ENCODE results near the gene GIMAP6. TPM values are rescaled to one million over a fixed set of nuclear protein-coding genes. Genes with fewer than 3 reads are reported as not detected.

Gene GIMAP6
- polyA plus RNA-seq, result not detected in 2 replicates

GRCh38 chr7:150631866-150632864 lies at the start of gene GIMAP6:
TSS of gene GIMAP6 (minus strand) at chr7:150632385. CDS start at chr7:150630142, 2,243 bp downstream.

Other genes starting within 250 kb of the GIMAP6 start
- 0.38 TPM in 1 of 2 replicates, not detected in the other for gene GIMAP8, start 181.8 kb downstream of the GIMAP6 start, polyA plus RNA-seq
- 0.25 and 1.0 TPM in 2 replicates for gene GIMAP7, start 117.5 kb downstream of the GIMAP6 start, polyA plus RNA-seq
- 0.19 TPM in 1 of 2 replicates, not detected in the other for gene GIMAP4, start 65.0 kb downstream of the GIMAP6 start, polyA plus RNA-seq
- 0.50 and 1.0 TPM in 2 replicates for gene GIMAP2, start 53.3 kb upstream of the GIMAP6 start, polyA plus RNA-seq
- gene GIMAP1, start 84.2 kb upstream of the GIMAP6 start, polyA plus RNA-seq, result not detected in 2 replicates
- gene GIMAP5, start 105.0 kb upstream of the GIMAP6 start, polyA plus RNA-seq, result 1.3 TPM in 1 of 2 replicates, not detected in the other
- gene TMEM176B, start 168.0 kb upstream of the GIMAP6 start, polyA plus RNA-seq, result 2.5 TPM in 1 of 2 replicates, not detected in the other
- gene TMEM176A, start 168.4 kb upstream of the GIMAP6 start, polyA plus RNA-seq, result 1.2 TPM in 1 of 2 replicates, not detected in the other
- not detected in 2 replicates for gene AOC1, start 220.1 kb upstream of the GIMAP6 start, polyA plus RNA-seq

Data from Purkinje cell (primary cell).